Keratinocyte (primary cell): ENCODE measurements around the gene MUC3A.

ENCODE experiments used
- EZH2 ChIP-seq: IDR thresholded peaks from one replicate; pipeline ENCODE4 v1.6.1; 2012; ENCODE audit warnings: inconsistent platforms, mild to moderate bottlenecking, low read length, moderate library complexity
- TF ChIP-seq, protein P1 (sequence below), 3 experiments: IDR thresholded peaks in 1 of 3; conservative IDR thresholded peaks in 1 of 3; optimal IDR thresholded peaks in 1 of 3; 2 replicates in 2 of 3; 3 replicates in 1 of 3; pipeline versions ENCODE3 to v1.5.1; 2011; ENCODE audit warnings: low read length in 3 of 3, mild to moderate bottlenecking in 3 of 3, moderate library complexity in 2 of 3, control low read depth in 1 of 3, inconsistent platforms in 1 of 3; ENCODE audit not compliant: insufficient read depth in 2 of 3; ENCODE audit errors: extremely low read depth in 1 of 3

DNA sequence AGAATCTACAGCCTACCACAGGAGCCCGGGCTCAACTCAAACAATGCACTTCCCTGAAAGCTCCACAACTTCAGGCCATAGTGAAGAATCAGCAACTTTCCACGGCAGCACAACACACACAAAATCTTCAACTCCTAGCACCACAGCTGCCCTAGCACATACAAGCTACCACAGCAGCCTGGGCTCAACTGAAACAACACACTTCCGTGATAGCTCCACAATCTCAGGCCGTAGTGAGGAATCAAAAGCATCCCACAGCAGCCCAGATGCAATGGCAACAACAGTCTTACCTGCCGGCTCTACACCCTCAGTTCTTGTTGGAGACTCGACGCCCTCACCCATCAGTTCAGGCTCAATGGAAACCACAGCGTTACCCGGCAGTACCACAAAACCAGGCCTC lies 42.3 kb downstream of the MUC3A start:
- TF ChIP-seq, protein P1, sequence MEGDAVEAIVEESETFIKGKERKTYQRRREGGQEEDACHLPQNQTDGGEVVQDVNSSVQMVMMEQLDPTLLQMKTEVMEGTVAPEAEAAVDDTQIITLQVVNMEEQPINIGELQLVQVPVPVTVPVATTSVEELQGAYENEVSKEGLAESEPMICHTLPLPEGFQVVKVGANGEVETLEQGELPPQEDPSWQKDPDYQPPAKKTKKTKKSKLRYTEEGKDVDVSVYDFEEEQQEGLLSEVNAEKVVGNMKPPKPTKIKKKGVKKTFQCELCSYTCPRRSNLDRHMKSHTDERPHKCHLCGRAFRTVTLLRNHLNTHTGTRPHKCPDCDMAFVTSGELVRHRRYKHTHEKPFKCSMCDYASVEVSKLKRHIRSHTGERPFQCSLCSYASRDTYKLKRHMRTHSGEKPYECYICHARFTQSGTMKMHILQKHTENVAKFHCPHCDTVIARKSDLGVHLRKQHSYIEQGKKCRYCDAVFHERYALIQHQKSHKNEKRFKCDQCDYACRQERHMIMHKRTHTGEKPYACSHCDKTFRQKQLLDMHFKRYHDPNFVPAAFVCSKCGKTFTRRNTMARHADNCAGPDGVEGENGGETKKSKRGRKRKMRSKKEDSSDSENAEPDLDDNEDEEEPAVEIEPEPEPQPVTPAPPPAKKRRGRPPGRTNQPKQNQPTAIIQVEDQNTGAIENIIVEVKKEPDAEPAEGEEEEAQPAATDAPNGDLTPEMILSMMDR (optimal IDR thresholded peaks at IDR 0.05 in 1 of 3, IDR thresholded peaks at IDR 0.05 in 1 of 3, conservative IDR thresholded peaks at IDR 0.05 in 1 of 3; ENCODE audit: extremely low read depth in 1 of 3, insufficient read depth in 2 of 3, low read length in 3 of 3): no peak
- no peak for TF ChIP-seq EZH2
